Small intestine (tissue), 7 donors: ENCODE data around the gene POGLUT3. TPM values are rescaled to one million over a fixed set of nuclear protein-coding genes. Genes with fewer than 3 reads are reported as not detected.
A peak's percentile ranks its signal among the peaks of the same experiment; 100 is the strongest.

ENCODE experiments used
- DNase-seq, 2 donors: peaks; one replicate each; pipeline versions ENCODE4 v3.0.0 to v3.0.0-alpha.2; 2013
- FAIRE-seq: peaks from 2 replicates; lab custom pipeline; 2012; peaks lifted over from hg19 to GRCh38; lab: Jason Lieb, UNC
- H3K27ac ChIP-seq, 3 donors: one replicate each; pipeline ENCODE4 v1.5.1; 2013; ENCODE audit warnings: low read length in 2 of 3, mild to moderate bottlenecking in 2 of 3, control low read depth in 1 of 3, inconsistent platforms in 1 of 3, low read depth in 1 of 3, moderate library complexity in 1 of 3
- H3K27me3 ChIP-seq, 3 donors: one replicate each; pipeline ENCODE4 v1.6.1; 2013; ENCODE audit warnings: low read length in 3 of 3, inconsistent platforms in 1 of 3; ENCODE audit not compliant: control insufficient read depth in 3 of 3, insufficient read depth in 3 of 3
- H3K36me3 ChIP-seq, 3 donors: one replicate each; pipeline ENCODE4 v1.6.1; 2013; ENCODE audit warnings: low read length in 3 of 3, inconsistent platforms in 1 of 3, low read depth in 1 of 3, mild to moderate bottlenecking in 1 of 3, moderate library complexity in 1 of 3; ENCODE audit not compliant: control insufficient read depth in 3 of 3, insufficient read depth in 2 of 3
- H3K4me1 ChIP-seq, 3 donors: one replicate each; pipeline ENCODE4 v1.6.1; 2013; ENCODE audit warnings: low read length in 2 of 3, inconsistent platforms in 1 of 3, low read depth in 1 of 3, mild to moderate bottlenecking in 1 of 3, moderate library complexity in 1 of 3; ENCODE audit not compliant: control insufficient read depth in 3 of 3, insufficient read depth in 2 of 3
- H3K4me3 ChIP-seq, 3 donors: one replicate each; pipeline ENCODE4 v1.5.1; 2013; ENCODE audit warnings: low read length in 3 of 3, control low read depth in 1 of 3, inconsistent platforms in 1 of 3, low read depth in 1 of 3, mild to moderate bottlenecking in 1 of 3, moderate library complexity in 1 of 3
- H3K9me3 ChIP-seq, 2 donors: one replicate each; pipeline ENCODE4 v1.6.1; 2013; ENCODE audit warnings: low read depth in 1 of 2, low read length in 1 of 2; ENCODE audit not compliant: control insufficient read depth in 2 of 2, insufficient read depth in 1 of 2
- WGBS, 3 donors: extraction: QIAGEN DNeasy Blood & Tissue Kit; methylation state at CpG; one replicate each; pipeline ENCODE4 v1.1.7; 2013; 5-methylcytosine and 5-hydroxymethylcytosine counted together
- polyA plus RNA-seq, 4 donors: library from polyadenylated mRNA; stranded (reverse) in 3 of 4; unstranded in 1 of 4; fragments of 200-250 nt in 3 of 4; fragments of 120-200 nt in 1 of 4; gene quantifications; one replicate each; pipeline versions ENCODE4 v1.2.1 to v1.2.3, GENCODE V29; 2013
- donor health status: healthy with polysubstance abuse.
- donor health status: control.
- donor health status: control.
- donor health status: Bipolar disorder and iron deficiency.
- donor health status: healthy.

POGLUT3 gene
- polyA plus RNA-seq, 4 donors, result 0.89 to 15.9 (median 6.4) TPM

- no peak for FAIRE-seq
- DNase-seq, result no peak
- H3K9me3 ChIP-seq, result no peaks in the 10 kb centered on the region
- no peak overlapping the region for H3K4me3 ChIP-seq
- H3K27me3 ChIP-seq, result no peaks in the 10 kb centered on the region
- 78 to 80% (median 78%) methylated on average over 6 of the region's 6 CpGs for WGBS, 3 donors
- no peak overlapping the region for H3K27ac ChIP-seq
- no peaks in the 10 kb centered on the region for H3K36me3 ChIP-seq
- H3K4me1 ChIP-seq, result no peaks in the 10 kb centered on the region
Observed at GRCh38 chr11:108535384-108535955, 37.3 kb upstream of the POGLUT3 start.

GRCh38 chr11:108534274-108534882, 36.2 kb upstream of the POGLUT3 start:
- Histone ChIP-seq H3K4me3 (no peak overlapping the region), H3K36me3 (peaks cover 0 to under 1% (median 0%) of the 10 kb centered on the region in 3 donors), H3K9me3 (no peaks in the 10 kb centered on the region), H3K4me1 (no peaks in the 10 kb centered on the region), H3K27me3 (no peaks in the 10 kb centered on the region), H3K27ac (no peak overlapping the region)
- FAIRE-seq (no peak), DNase-seq (peak in 1 of 2 donors; percentile 28)
- 74 to 85% (median 79%) methylated on average over 2 of the region's 2 CpGs for WGBS, 3 donors

GRCh38 chr11:108530426-108530825, 32.2 kb upstream of the POGLUT3 start:
- Histone ChIP-seq H3K9me3 (no peaks in the 10 kb centered on the region), H3K27ac (no peak overlapping the region), H3K4me3 (no peak overlapping the region), H3K4me1 (no peaks in the 10 kb centered on the region), H3K27me3 (no peaks in the 10 kb centered on the region), H3K36me3 (peaks cover 0 to 4% (median 0%) of the 10 kb centered on the region in 3 donors)
- DNase-seq (no peak), FAIRE-seq (no peak)
- 94 to 95% (median 94%) methylated on average over 5 of the region's 5 CpGs for WGBS, 3 donors

GRCh38 chr11:108527382-108527781, 29.2 kb upstream of the POGLUT3 start:
- WGBS, 3 donors, result 78 to 92% (median 88%) methylated on average over 6 of the region's 6 CpGs
- FAIRE-seq, result no peak

GRCh38 chr11:108525161-108525560, 27.0 kb upstream of the POGLUT3 start:
- FAIRE-seq (no peak), DNase-seq (no peak)
- Histone ChIP-seq H3K27ac (no peak overlapping the region), H3K9me3 (peaks cover 0 to 3% of the 10 kb centered on the region in 2 donors), H3K36me3 (peaks cover 0 to 4% (median 0%) of the 10 kb centered on the region in 3 donors), H3K4me1 (no peaks in the 10 kb centered on the region), H3K27me3 (no peaks in the 10 kb centered on the region), H3K4me3 (no peak overlapping the region)
- WGBS, 3 donors, result 87 to 100% (median 90%) methylated on average over 1 of the region's 1 CpG

More at GRCh38 chr11:108527382-108527781, 29.2 kb upstream of the POGLUT3 start:
- no peak for DNase-seq
- H3K4me3 ChIP-seq, result no peak overlapping the region
- H3K9me3 ChIP-seq, result peaks cover 0 to 3% of the 10 kb centered on the region in 2 donors
- H3K4me1 ChIP-seq, result no peaks in the 10 kb centered on the region
- no peak overlapping the region for H3K27ac ChIP-seq
- peaks cover 0 to 4% (median 0%) of the 10 kb centered on the region in 3 donors for H3K36me3 ChIP-seq
- H3K27me3 ChIP-seq, result no peaks in the 10 kb centered on the region

GRCh38 chr11:108524422-108524821, 26.2 kb upstream of the POGLUT3 start:
- DNase-seq (no peak), FAIRE-seq (no peak)
- Histone ChIP-seq H3K27ac (no peak overlapping the region), H3K4me3 (no peak overlapping the region), H3K27me3 (no peaks in the 10 kb centered on the region), H3K9me3 (peaks cover 0 to 3% of the 10 kb centered on the region in 2 donors), H3K4me1 (no peaks in the 10 kb centered on the region), H3K36me3 (peaks cover 0 to 4% (median 0%) of the 10 kb centered on the region in 3 donors)

GRCh38 chr11:108522318-108522717, 24.1 kb upstream of the POGLUT3 start:
- no peak overlapping the region for H3K27ac ChIP-seq
- DNase-seq, result no peak
- 50 to 86% (median 83%) methylated on average over 1 of the region's 1 CpG for WGBS, 3 donors
- H3K4me3 ChIP-seq, result no peak overlapping the region
- peaks cover 0 to 3% of the 10 kb centered on the region in 2 donors for H3K9me3 ChIP-seq
- FAIRE-seq, result no peak
- no peaks in the 10 kb centered on the region for H3K27me3 ChIP-seq
- peaks cover 0 to under 1% (median 0%) of the 10 kb centered on the region in 3 donors for H3K36me3 ChIP-seq
- no peaks in the 10 kb centered on the region for H3K4me1 ChIP-seq

GRCh38 chr11:108518581-108518980, 20.4 kb upstream of the POGLUT3 start:
- H3K4me1 ChIP-seq, result no peaks in the 10 kb centered on the region

More at GRCh38 chr11:108518581-108518980, 20.4 kb upstream of the POGLUT3 start:
- DNase-seq (no peak), FAIRE-seq (no peak)
- WGBS, 3 donors, result 76 to 83% (median 79%) methylated on average over 10 of the region's 10 CpGs
- H3K9me3 ChIP-seq, result no peaks in the 10 kb centered on the region
- no peaks in the 10 kb centered on the region for H3K27me3 ChIP-seq
- H3K36me3 ChIP-seq, result peaks cover 0 to 5% (median 2%) of the 10 kb centered on the region in 3 donors
- H3K4me3 ChIP-seq, result no peak overlapping the region
- H3K27ac ChIP-seq, result no peak overlapping the region
